HEK293T (cell line): ENCODE measurements around the gene SCO2.

Experiments used
- CTCF ChIA-PET: fragments of 350-600 bp; formaldehyde crosslinking; extraction: SDS; loops from one replicate; lab custom pipeline; 2021; ENCODE audit warnings: antibody characterized with exemption, inconsistent platforms; lab: Yijun Ruan, JAX
- POLR2A ChIA-PET: fragments of 350-600 bp; formaldehyde crosslinking; extraction: SDS; loops from one replicate; lab custom pipeline; 2020; ENCODE audit warnings: antibody characterized with exemption, inconsistent platforms; lab: Yijun Ruan, JAX
- DNase-seq: peaks from one replicate; pipeline ENCODE4 v3.0.0; 2012; ENCODE audit warnings: mixed read lengths; ENCODE audit errors: extremely low spot score
- ARNT ChIP-seq: fragments of 450-650 bp; IDR thresholded peaks from 2 replicates; pipeline ENCODE4 v1.6.1; 2017; ENCODE audit warnings: mild to moderate bottlenecking
- BHLHE40 ChIP-seq: fragments of 450-650 bp; IDR thresholded peaks from 2 replicates; pipeline ENCODE4 v1.6.1; 2016; ENCODE audit warnings: mild to moderate bottlenecking, moderate library complexity, borderline replicate concordance
- CTBP1 ChIP-seq: fragments of 450-650 bp; IDR thresholded peaks from 2 replicates; pipeline ENCODE4 v1.6.1; 2016; ENCODE audit warnings: borderline replicate concordance
- ELF4 ChIP-seq: fragments of 450-650 bp; IDR thresholded peaks from 2 replicates; pipeline ENCODE4 v1.6.1; 2017; ENCODE audit warnings: antibody characterized with exemption
- FOXA1 ChIP-seq: fragments of 450-650 bp; IDR thresholded peaks from 2 replicates; pipeline ENCODE4 v1.6.1; 2016; ENCODE audit warnings: mild to moderate bottlenecking
- FOXK2 ChIP-seq: fragments of 450-650 bp; IDR thresholded peaks from 2 replicates; pipeline ENCODE4 v1.6.1; 2016; ENCODE audit warnings: mild to moderate bottlenecking
- FOXM1 ChIP-seq: fragments of 450-650 bp; IDR thresholded peaks from 2 replicates; pipeline ENCODE4 v1.6.1; 2017; ENCODE audit warnings: mild to moderate bottlenecking, borderline replicate concordance
- HDGF ChIP-seq: fragments of 450-650 bp; IDR thresholded peaks from 2 replicates; pipeline ENCODE4 v1.6.1; 2017; ENCODE audit warnings: antibody characterized with exemption, borderline replicate concordance
- L3MBTL2 ChIP-seq: fragments of 450-650 bp; conservative IDR thresholded peaks from 2 replicates; pipeline ENCODE4 v1.6.1; 2016; ENCODE audit warnings: mild to moderate bottlenecking
- LEF1 ChIP-seq: fragments of 450-650 bp; IDR thresholded peaks from 2 replicates; pipeline ENCODE4 v1.6.1; 2017; ENCODE audit warnings: mild to moderate bottlenecking, borderline replicate concordance
- NFRKB ChIP-seq: fragments of 450-650 bp; IDR thresholded peaks from 2 replicates; pipeline ENCODE4 v1.6.1; 2016; ENCODE audit warnings: mild to moderate bottlenecking, moderate library complexity
- PKNOX1 ChIP-seq: fragments of 450-650 bp; IDR thresholded peaks from 2 replicates; pipeline ENCODE4 v1.6.1; 2016
- SP1 ChIP-seq: fragments of 450-650 bp; IDR thresholded peaks from 2 replicates; pipeline ENCODE4 v1.6.1; 2017
- SUZ12 ChIP-seq: fragments of 450-650 bp; IDR thresholded peaks from 2 replicates; pipeline ENCODE4 v1.6.1; 2016; ENCODE audit warnings: mild to moderate bottlenecking
- TARDBP ChIP-seq: fragments of 450-650 bp; IDR thresholded peaks from 2 replicates; pipeline ENCODE4 v1.6.1; 2016
- ZNF384 ChIP-seq: fragments of 450-650 bp; IDR thresholded peaks from 2 replicates; pipeline ENCODE4 v1.6.1; 2016

The SCO2 gene

DNA sequence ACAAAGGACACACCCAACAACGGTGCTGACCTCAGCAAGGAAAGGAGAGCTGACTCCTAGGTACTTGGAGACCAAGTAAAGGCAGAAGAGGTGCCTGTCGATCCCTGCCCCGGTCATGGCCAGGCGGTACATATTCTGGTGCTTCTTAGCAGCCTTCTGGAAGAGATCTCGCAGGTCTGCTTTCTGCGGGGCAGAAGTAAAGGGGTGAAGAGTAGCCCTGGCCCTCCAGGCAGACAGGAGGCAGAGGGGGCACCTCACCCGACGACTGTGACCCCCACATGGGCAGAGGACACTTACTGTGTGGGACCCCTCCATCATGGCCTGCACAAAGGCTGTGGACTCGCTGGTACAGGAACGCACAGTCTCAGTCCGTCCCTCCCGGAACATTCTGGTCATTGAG lies 45.5 kb upstream of the SCO2 start:
- ChIA-PET POLR2A (interaction anchor here (1.5 to 2.7 kb wide), 2 partner anchors 8 to 45 kb away, joined by 5 to 15 read pairs; partner anchors contain the start of genes SCO2 and SYCE3), CTCF (no interaction called here)
- TF ChIP-seq TARDBP = no peak
- TF ChIP-seq BHLHE40 = no peak
- no peak for TF ChIP-seq HDGF
- TF ChIP-seq FOXK2 = no peak
- TF ChIP-seq SP1 = no peak
- no peak for TF ChIP-seq FOXM1
- no peak for TF ChIP-seq ARNT
- TF ChIP-seq ZNF384 = no peak
- DNase-seq = no peak

DNA sequence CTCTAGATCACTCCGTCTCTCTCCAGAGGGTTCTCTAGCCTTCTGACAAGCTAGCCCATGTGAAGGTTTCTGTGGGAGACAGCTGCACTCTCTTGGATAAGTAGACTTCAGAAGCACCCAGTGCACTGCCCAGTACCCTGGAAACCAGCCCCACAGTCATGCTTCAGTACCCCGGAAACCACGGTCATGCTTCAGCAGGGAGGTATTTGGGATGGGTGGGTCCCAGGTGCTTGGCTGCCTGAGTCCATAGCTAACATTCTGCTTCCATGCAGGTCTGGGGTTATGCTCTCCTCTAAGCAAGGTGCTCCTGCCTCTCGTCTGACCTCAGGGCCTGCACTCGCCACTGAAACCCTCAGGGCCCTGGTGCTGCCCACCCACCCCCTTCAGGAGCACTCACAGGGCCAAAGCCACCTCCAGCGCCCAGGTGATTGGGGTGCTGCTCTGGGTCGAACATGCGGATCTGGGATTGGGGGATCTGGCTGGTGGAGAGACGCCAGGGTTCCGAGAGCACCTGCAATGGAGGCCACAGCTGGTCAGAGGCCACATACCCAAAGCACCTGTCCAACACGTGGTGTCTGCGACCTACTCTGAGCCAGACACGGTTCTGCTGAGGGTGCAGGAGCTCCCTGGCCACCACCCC lies 44.6 kb upstream of the SCO2 start:
- POLR2A ChIA-PET = interaction anchor here (1.2 to 1.5 kb wide), 2 partner anchors 12 to 44 kb away, joined by 5 read pairs; partner anchors contain the start of genes CHKB and SCO2
- CTCF ChIA-PET = no interaction called here
- DNase-seq = no peak
- TF ChIP-seq ZNF384 (no peak), NFRKB (no peak), HDGF (no peak), FOXM1 (no peak), BHLHE40 (no peak), L3MBTL2 (no peak), CTBP1 (no peak), LEF1 (no peak), TARDBP (no peak), ARNT (no peak), ELF4 (no peak), SUZ12 (no peak), FOXA1 (no peak)

DNA sequence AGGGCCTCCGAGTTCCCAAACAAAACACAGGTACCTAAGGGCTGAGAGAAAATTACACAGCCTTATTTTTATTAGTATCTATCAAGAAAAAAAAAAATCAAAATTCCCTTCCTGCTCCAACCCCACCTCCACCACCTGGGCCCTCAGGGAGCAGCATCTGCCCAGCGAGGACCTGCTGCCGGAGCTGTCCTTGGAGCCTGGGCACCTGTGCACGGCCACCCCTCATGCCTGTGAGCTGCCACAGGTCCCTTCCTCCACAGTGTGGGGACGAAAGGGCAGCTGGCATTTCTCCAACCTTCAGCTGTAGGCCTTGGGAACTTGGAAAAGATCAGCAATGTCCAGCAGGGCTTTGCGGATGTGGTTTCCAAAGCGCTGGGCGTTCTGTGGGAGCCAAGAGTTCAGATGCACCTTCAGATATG lies 43.7 kb upstream of the SCO2 start:
- DNase-seq = no peak
- CTCF ChIA-PET = no interaction called here
- POLR2A ChIA-PET = interaction anchor here (1.0 to 1.4 kb wide), 4 partner anchors 10 to 43 kb away, joined by 3 to 5 read pairs (median 4); partner anchors contain the start of genes CHKB and SCO2
- no peak for TF ChIP-seq L3MBTL2
- TF ChIP-seq TARDBP = no peak
- TF ChIP-seq PKNOX1 = no peak
- no peak for TF ChIP-seq CTBP1
- no peak for TF ChIP-seq NFRKB
- no peak for TF ChIP-seq SUZ12
- no peak for TF ChIP-seq FOXK2
- no peak for TF ChIP-seq FOXM1
- TF ChIP-seq LEF1 = no peak
- no peak for TF ChIP-seq SP1
- no peak for TF ChIP-seq BHLHE40
- no peak for TF ChIP-seq ZNF384

- ChIA-PET POLR2A (interaction anchor here (1.0 to 1.4 kb wide), 3 partner anchors 10 to 43 kb away, joined by 3 to 5 read pairs (median 4); partner anchors contain the start of genes CHKB and SCO2), CTCF (no interaction called here)
- TF ChIP-seq TARDBP (no peak), FOXK2 (no peak), CTBP1 (no peak), FOXM1 (no peak)
- no peak for DNase-seq
These were observed 43.2 kb upstream of the SCO2 start for GRCh38 chr22:50568626-50569025.

DNA sequence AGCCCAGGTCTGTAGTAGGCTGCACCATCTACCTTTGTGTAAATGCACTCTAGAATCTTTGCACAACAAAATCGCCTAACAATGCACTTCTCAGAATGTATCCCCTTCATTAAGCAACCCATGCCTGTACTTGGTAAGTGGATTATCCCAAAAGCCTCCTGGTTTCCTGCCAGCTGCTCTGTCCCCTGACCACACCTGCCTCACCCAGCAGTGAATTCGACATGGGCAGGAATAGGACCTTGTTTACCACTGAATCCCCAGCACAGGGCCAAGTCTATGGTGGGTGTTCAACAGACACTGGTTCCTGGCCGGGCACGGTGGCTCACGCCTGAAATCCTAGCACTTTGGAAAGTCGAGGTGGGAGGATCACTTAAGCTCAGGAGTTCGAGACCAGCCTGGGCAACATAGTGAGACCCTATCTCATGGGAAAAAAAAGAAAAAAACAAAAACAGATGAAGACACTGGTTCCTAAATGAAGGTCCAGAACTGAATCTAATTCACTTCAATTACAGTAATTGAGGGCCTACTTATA lies 42.4 kb upstream of the SCO2 start:
- no peak for DNase-seq
- TF ChIP-seq ARNT = no peak
- no peak for TF ChIP-seq CTBP1
- TF ChIP-seq ZNF384 = no peak
- TF ChIP-seq FOXM1 = no peak
- TF ChIP-seq PKNOX1 = no peak
- no peak for TF ChIP-seq FOXA1
- TF ChIP-seq ELF4 = no peak
- no peak for TF ChIP-seq LEF1
- CTCF ChIA-PET = no interaction called here
- POLR2A ChIA-PET = interaction anchor here (1.4 kb wide), 1 partner anchor 15 kb away, joined by 4 read pairs; the partner anchor contains the start of gene CHKB

GRCh38 chr22:50564289-50564688 lies 38.9 kb upstream of the SCO2 start:
- CTCF ChIA-PET = interaction anchor here (2.0 kb wide), 2 partner anchors 23 to 57 kb away, joined by 7 to 10 read pairs; no protein-coding TSS in a partner anchor
- DNase-seq = no peak
- POLR2A ChIA-PET = interaction anchor here (1.4 to 4.2 kb wide), 4 partner anchors 9 to 39 kb away, joined by 3 to 59 read pairs (median 14); partner anchors contain the start of genes CHKB and SCO2
- no peak for TF ChIP-seq ZNF384
- no peak for TF ChIP-seq BHLHE40
- no peak for TF ChIP-seq FOXA1
- no peak for TF ChIP-seq NFRKB
- no peak for TF ChIP-seq L3MBTL2
- no peak for TF ChIP-seq LEF1
- TF ChIP-seq ARNT = no peak
